Activated naive CD4-positive, alpha-beta T cell treated with anti-CD3 and anti-CD28 coated beads, Interleukin-2, amount 10 ng/mL, durations not matched to agents 7 days and 5 days (primary cell): Measurements from ENCODE around the gene MAML2.
A peak's percentile ranks its signal among the peaks of the same experiment; 100 is the strongest.

ENCODE experiments used
- CTCF ChIA-PET: fragments of 350-600 bp; sonication (Branson Sonifier 250); formaldehyde crosslinking; loops from one replicate; lab custom pipeline; 2021; ENCODE audit warnings: antibody characterized with exemption; lab: Charles Lee
- DNase-seq: peaks from one replicate; pipeline ENCODE4 v3.0.0-alpha.2; 2020
- H3K27ac Mint-ChIP-seq: one replicate; pipeline ENCODE4 v1.8.0; 2021; ENCODE audit warnings: mild to moderate bottlenecking, moderate library complexity, mixed read lengths
- H3K27me3 Mint-ChIP-seq: one replicate; pipeline ENCODE4 v1.8.0; 2021; ENCODE audit warnings: mild to moderate bottlenecking, mixed read lengths
- H3K36me3 Mint-ChIP-seq: one replicate; pipeline ENCODE4 v1.8.0; 2021; ENCODE audit warnings: mixed read lengths
- H3K4me1 Mint-ChIP-seq: one replicate; pipeline ENCODE4 v1.8.0; 2021; ENCODE audit warnings: mixed read lengths
- H3K4me3 Mint-ChIP-seq: one replicate; pipeline ENCODE4 v1.8.0; 2021; ENCODE audit warnings: mild to moderate bottlenecking, moderate library complexity, mixed read lengths
- H3K9me3 Mint-ChIP-seq: one replicate; pipeline ENCODE4 v1.8.0; 2021; ENCODE audit warnings: mixed read lengths

The MAML2 gene

GRCh38 chr11:96306933-96307775 is 35.8 kb downstream of the MAML2 start:
- H3K4me1 Mint-ChIP-seq: peaks cover 46% of the 10 kb centered on the region
- H3K27me3 Mint-ChIP-seq: no peaks in the 10 kb centered on the region
- H3K36me3 Mint-ChIP-seq: peaks cover 32% of the 10 kb centered on the region
- CTCF ChIA-PET: interaction anchor here (0.9 to 2.6 kb wide), 5 partner anchors 17 to 36 kb away, joined by 3 to 8 read pairs (median 6); partner anchors contain the start of gene MAML2
- peak overlapping the region; percentile 49 for H3K4me3 Mint-ChIP-seq
- peak overlapping the region; percentile 6 for H3K27ac Mint-ChIP-seq
- no peak for DNase-seq
- H3K9me3 Mint-ChIP-seq: no peaks in the 10 kb centered on the region

GRCh38 chr11:96306600-96306932 is 36.4 kb downstream of the MAML2 start:
- peaks cover 28% of the 10 kb centered on the region for H3K36me3 Mint-ChIP-seq
- DNase-seq: no peak
- H3K4me1 Mint-ChIP-seq: peaks cover 45% of the 10 kb centered on the region
- no peaks in the 10 kb centered on the region for H3K27me3 Mint-ChIP-seq
- H3K9me3 Mint-ChIP-seq: no peaks in the 10 kb centered on the region
- no peak overlapping the region for H3K27ac Mint-ChIP-seq
- H3K4me3 Mint-ChIP-seq: no peak overlapping the region
- CTCF ChIA-PET: interaction anchor here (0.9 to 2.6 kb wide), 5 partner anchors 18 to 37 kb away, joined by 3 to 8 read pairs (median 6); partner anchors contain the start of gene MAML2

- Mint-ChIP-seq H3K4me3 (no peak overlapping the region), H3K27me3 (no peaks in the 10 kb centered on the region), H3K4me1 (peaks cover 45% of the 10 kb centered on the region), H3K27ac (no peak overlapping the region), H3K36me3 (peaks cover 24% of the 10 kb centered on the region), H3K9me3 (no peaks in the 10 kb centered on the region)
- DNase-seq: no peak
- CTCF ChIA-PET: interaction anchor here (1.3 to 2.6 kb wide), 3 partner anchors 27 to 37 kb away, joined by 4 to 8 read pairs (median 7); partner anchors contain the start of gene MAML2
These were observed 36.9 kb downstream of the MAML2 start for GRCh38 chr11:96306071-96306470.

GRCh38 chr11:96303980-96304379 is 39.0 kb downstream of the MAML2 start:
- H3K27ac Mint-ChIP-seq: no peak overlapping the region
- H3K4me3 Mint-ChIP-seq: no peak overlapping the region
- H3K27me3 Mint-ChIP-seq: no peaks in the 10 kb centered on the region
- H3K4me1 Mint-ChIP-seq: peaks cover 54% of the 10 kb centered on the region
- no peaks in the 10 kb centered on the region for H3K9me3 Mint-ChIP-seq
- H3K36me3 Mint-ChIP-seq: peaks cover 22% of the 10 kb centered on the region
- CTCF ChIA-PET: interaction anchor here (1.1 kb wide), 1 partner anchor 28 kb away, joined by 5 read pairs; no protein-coding TSS in a partner anchor
- no peak for DNase-seq

GRCh38 chr11:96303064-96303463 is 39.9 kb downstream of the MAML2 start:
- Mint-ChIP-seq H3K4me1 (peaks cover 51% of the 10 kb centered on the region), H3K9me3 (no peaks in the 10 kb centered on the region), H3K4me3 (no peak overlapping the region), H3K36me3 (peaks cover 24% of the 10 kb centered on the region), H3K27ac (no peak overlapping the region), H3K27me3 (no peaks in the 10 kb centered on the region)
- CTCF ChIA-PET: no interaction called here
- DNase-seq: no peak

GRCh38 chr11:96301818-96302217 is 41.2 kb downstream of the MAML2 start:
- Mint-ChIP-seq H3K4me1 (peaks cover 39% of the 10 kb centered on the region), H3K36me3 (peaks cover 21% of the 10 kb centered on the region), H3K27me3 (no peaks in the 10 kb centered on the region), H3K9me3 (no peaks in the 10 kb centered on the region), H3K4me3 (no peak overlapping the region), H3K27ac (no peak overlapping the region)
- CTCF ChIA-PET: no interaction called here
- no peak for DNase-seq

GRCh38 chr11:96299155-96299888 is 43.7 kb downstream of the MAML2 start:
- Mint-ChIP-seq H3K36me3 (peaks cover 23% of the 10 kb centered on the region), H3K27me3 (no peaks in the 10 kb centered on the region), H3K4me3 (no peak overlapping the region), H3K27ac (no peak overlapping the region), H3K4me1 (peaks cover 46% of the 10 kb centered on the region), H3K9me3 (no peaks in the 10 kb centered on the region)
- DNase-seq: no peak
- CTCF ChIA-PET: interaction anchor here (0.9 to 1.4 kb wide), 2 partner anchors 12 to 43 kb away, joined by 5 to 7 read pairs; partner anchors contain the start of gene MAML2

- no peaks in the 10 kb centered on the region for H3K27me3 Mint-ChIP-seq
- no peak overlapping the region for H3K27ac Mint-ChIP-seq
- H3K4me3 Mint-ChIP-seq: no peak overlapping the region
- no peaks in the 10 kb centered on the region for H3K9me3 Mint-ChIP-seq
- H3K36me3 Mint-ChIP-seq: peaks cover 29% of the 10 kb centered on the region
- CTCF ChIA-PET: interaction anchor here (1.0 to 1.9 kb wide), 5 partner anchors 15 to 52 kb away, joined by 3 to 7 read pairs (median 3); no protein-coding TSS in a partner anchor
- no peak for DNase-seq
- peaks cover 58% of the 10 kb centered on the region for H3K4me1 Mint-ChIP-seq
These were observed 47.6 kb downstream of the MAML2 start for GRCh38 chr11:96295369-96295768.

GRCh38 chr11:96294289-96294688 is 48.7 kb downstream of the MAML2 start:
- H3K9me3 Mint-ChIP-seq: no peaks in the 10 kb centered on the region
- CTCF ChIA-PET: interaction anchor here (0.7 to 2.6 kb wide), 4 partner anchors 28 to 49 kb away, joined by 5 to 14 read pairs (median 6); partner anchors contain the start of gene MAML2
- H3K36me3 Mint-ChIP-seq: peaks cover 24% of the 10 kb centered on the region

GRCh38 chr11:96293598-96294021 is 49.4 kb downstream of the MAML2 start:
- Mint-ChIP-seq H3K4me1 (peaks cover 53% of the 10 kb centered on the region), H3K9me3 (no peaks in the 10 kb centered on the region), H3K4me3 (no peak overlapping the region), H3K36me3 (peaks cover 22% of the 10 kb centered on the region), H3K27me3 (no peaks in the 10 kb centered on the region), H3K27ac (peak overlapping the region; percentile 39)
- no peak for DNase-seq
- CTCF ChIA-PET: interaction anchor here (0.7 to 2.6 kb wide), 4 partner anchors 27 to 50 kb away, joined by 5 to 14 read pairs (median 6); partner anchors contain the start of gene MAML2

More at GRCh38 chr11:96294289-96294688, 48.7 kb downstream of the MAML2 start:
- Mint-ChIP-seq H3K27me3 (no peaks in the 10 kb centered on the region), H3K27ac (no peak overlapping the region), H3K4me1 (peaks cover 50% of the 10 kb centered on the region), H3K4me3 (no peak overlapping the region)
- DNase-seq: no peak

GRCh38 chr11:96293109-96293508 is 49.9 kb downstream of the MAML2 start:
- Mint-ChIP-seq H3K27ac (peak overlapping the region; percentile 39), H3K36me3 (peaks cover 20% of the 10 kb centered on the region), H3K4me3 (no peak overlapping the region), H3K4me1 (peaks cover 53% of the 10 kb centered on the region), H3K9me3 (no peaks in the 10 kb centered on the region), H3K27me3 (no peaks in the 10 kb centered on the region)
- CTCF ChIA-PET: interaction anchor here (0.9 to 2.6 kb wide), 3 partner anchors 14 to 50 kb away, joined by 3 to 14 read pairs (median 3); partner anchors contain the start of gene MAML2
- no peak for DNase-seq

- no peak for DNase-seq
- Mint-ChIP-seq H3K36me3 (peaks cover 22% of the 10 kb centered on the region), H3K27me3 (no peaks in the 10 kb centered on the region), H3K4me1 (peaks cover 57% of the 10 kb centered on the region), H3K9me3 (no peaks in the 10 kb centered on the region), H3K4me3 (no peak overlapping the region), H3K27ac (no peak overlapping the region)
- CTCF ChIA-PET: interaction anchor here (0.9 to 2.6 kb wide), 3 partner anchors 13 to 51 kb away, joined by 3 to 14 read pairs (median 3); partner anchors contain the start of gene MAML2
These were observed 50.5 kb downstream of the MAML2 start for GRCh38 chr11:96292291-96293010.

GRCh38 chr11:96290631-96291030 is 52.4 kb downstream of the MAML2 start:
- no peak for DNase-seq
- Mint-ChIP-seq H3K9me3 (peaks cover 5% of the 10 kb centered on the region), H3K4me3 (no peak overlapping the region), H3K36me3 (peaks cover 27% of the 10 kb centered on the region), H3K27ac (no peak overlapping the region), H3K4me1 (peaks cover 61% of the 10 kb centered on the region), H3K27me3 (no peaks in the 10 kb centered on the region)
- CTCF ChIA-PET: interaction anchor here (1.2 kb wide), 1 partner anchor 52 kb away, joined by 4 read pairs; the partner anchor contains the start of gene MAML2
